NCI-H1417 (cell line): Measurements from ENCODE around the gene RNF223.
A peak's percentile ranks its signal among the peaks of the same experiment; 100 is the strongest.
"Not testable (repeated sequence)": the region's sequence is repeated elsewhere in the genome, so short reads cannot be mapped to it uniquely, and the experiment has no call there.

ENCODE experiments used
- DNase-seq, 3 experiments: peaks; one replicate each; lab custom pipeline; 2025; lab: John Stamatoyannopoulos, UW

Gene RNF223

DNA sequence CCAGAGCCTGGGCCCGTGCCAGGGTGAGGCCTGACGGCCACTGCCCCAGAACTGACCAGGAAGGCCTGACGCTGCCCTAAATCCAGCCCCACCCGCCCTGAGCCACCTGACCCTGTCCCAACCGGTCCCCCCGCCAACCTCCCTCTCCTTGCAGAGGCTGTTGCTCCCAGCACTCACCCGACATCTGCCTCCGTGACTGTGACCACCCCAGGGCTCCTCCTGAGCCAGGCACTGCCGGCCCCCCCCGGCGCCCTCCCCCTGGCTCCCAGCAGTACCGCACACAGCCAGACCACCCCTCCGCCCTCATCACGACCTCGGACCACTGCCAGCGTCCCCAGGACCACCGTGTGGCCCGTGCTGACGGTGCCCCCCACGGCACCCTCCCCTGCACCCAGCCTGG lies 27.9 kb downstream of the RNF223 start:
- no peak for DNase-seq

DNA sequence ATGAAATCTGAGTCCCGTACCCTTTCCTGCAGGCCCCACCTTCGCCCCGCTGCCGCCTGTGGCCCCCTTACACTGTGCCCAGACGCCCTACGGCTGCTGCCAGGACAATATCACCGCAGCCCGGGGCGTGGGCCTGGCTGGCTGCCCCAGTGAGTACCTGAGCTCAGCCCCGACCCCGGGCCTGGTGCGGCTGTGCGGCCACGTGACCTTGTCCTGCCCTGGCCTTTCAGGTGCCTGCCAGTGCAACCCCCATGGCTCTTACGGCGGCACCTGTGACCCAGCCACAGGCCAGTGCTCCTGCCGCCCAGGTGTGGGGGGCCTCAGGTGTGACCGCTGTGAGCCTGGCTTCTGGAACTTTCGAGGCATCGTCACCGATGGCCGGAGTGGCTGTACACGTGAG lies 29.0 kb downstream of the RNF223 start:
- no peak for DNase-seq

DNA sequence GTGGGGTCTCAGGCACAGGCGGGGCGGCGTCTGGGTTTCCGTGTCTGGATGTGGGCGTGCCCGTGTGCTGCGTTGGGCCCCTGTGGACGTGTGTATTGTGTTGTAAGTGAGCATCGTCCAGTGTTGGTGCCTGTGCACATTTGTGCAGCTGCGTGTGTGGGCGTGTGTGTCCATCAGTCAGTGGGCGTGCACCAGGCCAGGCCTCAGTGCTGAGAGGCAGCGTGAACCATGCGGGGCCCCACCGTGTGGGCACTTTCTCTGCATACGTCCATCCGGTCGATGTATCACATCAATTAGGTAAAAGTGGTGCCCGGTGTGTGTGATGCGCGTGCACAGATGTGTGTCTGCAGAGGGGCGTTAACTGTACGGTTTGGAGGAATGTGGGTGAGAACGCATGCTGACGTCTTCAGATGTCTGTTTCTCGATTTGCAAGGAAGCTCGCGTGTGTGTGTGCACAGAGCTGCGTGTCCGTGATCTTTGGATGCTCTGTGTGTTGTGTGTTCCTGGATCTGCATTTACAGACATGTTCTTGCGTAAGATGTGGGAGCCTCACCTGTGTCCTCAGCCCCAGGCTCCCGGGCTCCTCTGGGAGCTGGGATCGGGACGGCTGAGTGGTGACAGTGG lies 29.5 kb downstream of the RNF223 start:
- DNase-seq: no peak

DNA sequence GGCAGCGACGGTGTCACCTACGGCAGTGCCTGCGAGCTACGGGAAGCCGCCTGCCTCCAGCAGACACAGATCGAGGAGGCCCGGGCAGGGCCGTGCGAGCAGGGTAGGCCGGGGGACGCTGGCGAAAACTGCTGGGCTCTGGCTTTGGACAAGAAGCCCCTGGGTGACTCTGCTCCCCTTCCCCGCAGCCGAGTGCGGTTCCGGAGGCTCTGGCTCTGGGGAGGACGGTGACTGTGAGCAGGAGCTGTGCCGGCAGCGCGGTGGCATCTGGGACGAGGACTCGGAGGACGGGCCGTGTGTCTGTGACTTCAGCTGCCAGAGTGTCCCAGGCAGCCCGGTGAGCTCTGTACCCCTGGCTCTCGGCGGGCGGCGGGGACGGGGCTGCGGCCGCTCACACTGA lies 30.2 kb downstream of the RNF223 start:
- DNase-seq: no peak

DNA sequence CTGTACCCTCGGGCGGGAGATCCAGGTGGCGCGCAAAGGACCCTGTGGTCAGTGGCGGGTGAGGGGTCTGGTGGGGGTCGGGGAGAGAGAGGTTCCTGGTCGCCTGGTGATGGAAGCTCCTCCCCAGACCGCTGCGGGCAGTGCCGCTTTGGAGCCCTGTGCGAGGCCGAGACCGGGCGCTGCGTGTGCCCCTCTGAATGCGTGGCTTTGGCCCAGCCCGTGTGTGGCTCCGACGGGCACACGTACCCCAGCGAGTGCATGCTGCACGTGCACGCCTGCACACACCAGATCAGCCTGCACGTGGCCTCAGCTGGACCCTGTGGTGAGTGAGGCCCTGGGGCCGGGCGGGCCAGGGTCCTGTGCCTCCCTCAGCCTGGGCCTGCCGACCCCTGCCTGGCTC lies 30.7 kb downstream of the RNF223 start:
- DNase-seq: no peak

DNA sequence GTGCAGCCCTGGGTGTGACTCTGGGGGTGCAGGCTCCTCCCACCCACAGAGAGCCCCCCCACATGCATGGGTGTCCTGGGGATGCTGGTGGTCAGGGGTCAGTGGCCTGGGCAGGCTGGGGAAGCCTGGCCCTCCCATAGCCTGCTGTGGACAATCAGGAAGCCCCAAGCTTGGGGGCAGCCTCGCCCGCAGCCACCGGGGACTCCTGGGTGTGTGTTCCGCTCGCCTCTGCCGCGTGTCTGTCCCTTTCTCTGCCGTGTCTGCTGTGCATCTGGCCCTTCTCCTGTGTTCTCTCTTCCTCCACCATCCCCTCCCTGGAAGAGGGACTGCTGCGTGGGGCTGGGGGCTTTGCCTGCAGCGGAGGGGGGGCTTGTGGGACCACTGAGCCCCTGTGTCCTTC lies 31.3 kb downstream of the RNF223 start:
- no peak for DNase-seq

DNA sequence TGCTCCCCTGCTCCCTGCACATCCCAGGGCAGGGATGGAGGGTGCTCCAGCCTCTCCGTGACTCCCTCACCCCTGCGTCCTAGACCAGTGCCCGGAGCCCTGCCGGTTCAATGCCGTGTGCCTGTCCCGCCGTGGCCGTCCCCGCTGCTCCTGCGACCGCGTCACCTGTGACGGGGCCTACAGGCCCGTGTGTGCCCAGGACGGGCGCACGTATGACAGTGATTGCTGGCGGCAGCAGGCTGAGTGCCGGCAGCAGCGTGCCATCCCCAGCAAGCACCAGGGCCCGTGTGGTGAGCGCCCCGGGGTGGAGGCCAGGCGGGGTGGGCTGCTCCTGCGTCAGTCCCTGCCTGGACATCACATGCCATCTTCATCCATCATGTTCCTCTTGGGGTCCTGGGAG lies 32.2 kb downstream of the RNF223 start:
- DNase-seq: no peak

DNA sequence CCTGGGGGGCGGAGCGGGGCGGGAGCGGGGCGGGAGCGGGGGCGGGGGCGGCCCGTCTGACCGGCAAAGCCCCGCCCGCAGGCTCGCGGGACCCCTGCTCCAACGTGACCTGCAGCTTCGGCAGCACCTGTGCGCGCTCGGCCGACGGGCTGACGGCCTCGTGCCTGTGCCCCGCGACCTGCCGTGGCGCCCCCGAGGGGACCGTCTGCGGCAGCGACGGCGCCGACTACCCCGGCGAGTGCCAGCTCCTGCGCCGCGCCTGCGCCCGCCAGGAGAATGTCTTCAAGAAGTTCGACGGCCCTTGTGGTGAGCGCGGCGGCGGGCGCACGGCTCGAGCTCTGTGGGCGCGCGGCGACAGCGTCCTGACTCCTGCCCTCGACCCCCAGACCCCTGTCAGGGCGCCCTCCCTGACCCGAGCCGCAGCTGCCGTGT lies 33.0 kb downstream of the RNF223 start:
- no peak for DNase-seq

DNA sequence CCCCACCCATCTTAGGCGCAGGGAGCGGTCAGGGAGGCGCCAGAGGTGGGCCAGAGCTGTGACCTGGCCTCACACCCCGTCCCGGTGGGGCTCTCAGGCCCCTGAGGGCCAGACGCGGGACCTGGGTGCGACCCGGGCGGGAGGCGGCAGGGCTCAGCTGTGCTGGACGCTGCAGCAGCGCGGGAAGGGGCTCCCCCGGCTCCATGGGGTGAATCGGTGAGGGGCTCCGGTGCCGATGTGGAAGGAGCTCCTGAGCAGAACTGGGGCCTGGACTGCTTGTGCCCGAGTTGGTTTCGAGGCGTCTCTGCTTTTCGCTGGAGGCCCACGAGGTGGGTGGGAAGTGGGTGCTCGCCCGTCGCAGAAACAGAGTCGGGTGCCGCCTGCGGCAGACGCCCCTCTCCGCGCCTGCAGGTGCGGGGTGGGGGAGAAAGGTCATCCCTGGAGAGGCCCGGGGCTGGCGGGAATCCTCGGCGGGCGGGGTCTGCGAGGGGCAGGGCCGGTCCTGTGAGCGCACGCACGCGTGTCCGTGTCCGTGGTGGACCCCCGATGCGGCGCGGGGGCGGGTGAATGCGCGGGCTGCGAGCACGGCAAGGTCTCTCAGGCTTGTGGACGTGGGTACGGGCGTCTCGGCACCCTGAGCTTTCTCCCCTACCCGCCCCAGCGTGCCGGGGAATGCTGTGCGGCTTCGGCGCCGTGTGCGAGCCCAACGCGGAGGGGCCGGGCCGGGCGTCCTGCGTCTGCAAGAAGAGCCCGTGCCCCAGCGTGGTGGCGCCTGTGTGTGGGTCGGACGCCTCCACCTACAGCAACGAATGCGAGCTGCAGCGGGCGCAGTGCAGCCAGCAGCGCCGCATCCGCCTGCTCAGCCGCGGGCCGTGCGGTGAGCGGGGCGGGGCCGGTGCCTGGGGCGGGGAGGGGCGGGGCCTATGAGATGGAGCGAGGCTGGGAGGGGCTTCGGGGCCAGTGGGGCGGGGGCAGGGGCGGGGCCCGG lies 33.8 kb downstream of the RNF223 start:
- peak; percentile 41 to 73 (median 54) for DNase-seq

DNA sequence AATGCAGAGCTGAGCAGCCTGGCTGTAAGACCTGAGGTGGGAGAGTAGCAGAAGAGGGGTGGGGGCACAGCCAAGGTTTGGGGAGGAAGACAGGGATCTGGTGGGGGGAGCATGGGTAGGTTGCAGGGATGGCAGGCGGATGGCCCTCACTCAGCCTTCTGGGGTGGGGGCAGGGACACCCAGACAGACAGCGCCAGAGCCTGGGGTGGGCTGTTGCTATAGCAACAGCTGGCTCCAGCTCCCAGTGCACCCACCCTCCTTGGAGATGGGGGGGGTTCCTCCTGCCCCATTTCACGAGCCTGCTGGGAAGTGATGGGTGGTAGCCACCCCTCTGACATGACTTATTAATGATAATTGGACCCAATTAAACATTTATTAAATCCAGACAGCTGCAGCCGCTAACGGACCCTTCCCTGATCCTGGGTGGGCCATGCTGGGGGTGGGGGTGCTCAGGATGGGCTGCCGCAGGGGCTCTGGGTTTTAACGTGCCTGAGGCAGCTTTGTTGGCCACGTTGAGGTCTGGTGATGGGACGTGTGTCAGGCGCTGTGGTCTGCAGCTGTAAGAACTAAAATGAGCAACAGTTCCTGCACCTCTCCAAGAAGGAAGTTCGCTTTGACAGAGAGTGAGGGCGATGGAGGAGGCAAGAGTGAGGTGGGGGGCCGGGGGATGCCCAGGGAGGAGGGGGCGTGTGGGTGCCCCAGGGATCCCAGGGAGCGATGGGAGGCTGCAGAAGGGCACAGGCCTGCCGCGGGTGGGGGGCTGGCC lies 34.8 kb downstream of the RNF223 start:
- DNase-seq: peak in 1 of 3 experiments; percentile 25

DNA sequence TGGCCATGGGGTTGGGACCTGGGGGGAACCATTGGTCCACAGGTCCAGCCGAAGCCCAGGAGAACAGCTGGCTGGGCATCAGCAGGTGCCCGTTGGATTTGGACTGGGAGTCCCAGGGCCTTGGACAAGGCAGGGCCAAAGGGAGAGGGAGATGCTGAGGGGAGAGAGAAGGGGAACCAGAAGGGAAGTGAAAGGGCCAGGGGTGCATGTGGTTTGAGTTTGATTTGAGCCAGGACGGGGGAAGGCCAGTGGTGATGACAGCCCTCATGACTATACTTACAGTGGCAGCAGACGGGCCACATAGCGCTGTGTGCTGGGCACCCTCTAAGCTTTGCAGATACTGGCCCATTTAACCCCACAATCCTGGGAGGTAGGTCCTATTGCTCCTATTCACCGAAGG lies 35.4 kb downstream of the RNF223 start:
- DNase-seq: no peak

DNA sequence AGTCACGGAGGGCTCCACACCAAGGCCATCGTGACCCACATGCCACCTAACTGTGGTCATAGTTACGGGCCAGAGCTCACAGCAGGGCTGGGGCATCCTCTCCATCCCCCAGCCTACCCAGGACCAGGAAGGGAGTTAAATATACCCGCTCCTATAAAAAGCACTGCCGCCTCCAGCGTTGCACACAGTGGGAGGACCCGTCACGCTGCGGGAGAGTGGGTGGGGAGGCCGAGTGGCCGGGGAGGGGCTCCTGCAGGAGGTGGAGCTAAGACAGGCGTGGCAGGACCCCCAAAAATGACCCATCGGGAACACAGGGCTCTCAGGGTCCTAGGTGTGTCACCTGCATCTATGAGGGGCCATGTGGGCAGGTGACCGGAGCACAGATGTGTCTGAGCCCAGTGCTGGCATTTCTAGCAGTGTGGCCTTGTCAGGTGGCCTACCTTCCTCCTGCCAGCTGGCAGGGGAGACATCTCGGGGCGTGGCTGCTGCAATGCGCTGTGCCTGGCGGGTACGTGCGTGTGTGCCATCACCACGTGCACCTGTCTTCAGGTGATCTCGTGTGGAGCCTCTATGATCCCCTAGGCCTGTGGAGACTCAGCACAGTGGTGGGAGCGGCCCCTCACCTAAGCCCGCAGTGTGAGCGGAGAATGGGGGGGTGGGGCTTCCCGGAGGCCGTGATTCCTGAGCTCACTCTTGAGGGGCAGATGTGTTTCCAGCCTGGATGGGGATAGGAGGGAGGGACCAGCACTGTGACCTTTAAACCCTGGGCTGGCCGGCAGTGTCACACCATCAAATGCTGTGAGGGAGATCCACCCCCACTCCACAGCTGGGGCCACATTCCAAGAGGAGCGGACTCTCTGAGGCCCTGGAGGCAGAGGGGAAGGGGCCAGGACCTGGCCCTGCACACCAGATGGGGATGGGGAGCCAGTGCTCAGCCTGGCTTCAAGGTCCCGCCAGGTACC lies 36.5 kb downstream of the RNF223 start:
- no peak for DNase-seq

DNA sequence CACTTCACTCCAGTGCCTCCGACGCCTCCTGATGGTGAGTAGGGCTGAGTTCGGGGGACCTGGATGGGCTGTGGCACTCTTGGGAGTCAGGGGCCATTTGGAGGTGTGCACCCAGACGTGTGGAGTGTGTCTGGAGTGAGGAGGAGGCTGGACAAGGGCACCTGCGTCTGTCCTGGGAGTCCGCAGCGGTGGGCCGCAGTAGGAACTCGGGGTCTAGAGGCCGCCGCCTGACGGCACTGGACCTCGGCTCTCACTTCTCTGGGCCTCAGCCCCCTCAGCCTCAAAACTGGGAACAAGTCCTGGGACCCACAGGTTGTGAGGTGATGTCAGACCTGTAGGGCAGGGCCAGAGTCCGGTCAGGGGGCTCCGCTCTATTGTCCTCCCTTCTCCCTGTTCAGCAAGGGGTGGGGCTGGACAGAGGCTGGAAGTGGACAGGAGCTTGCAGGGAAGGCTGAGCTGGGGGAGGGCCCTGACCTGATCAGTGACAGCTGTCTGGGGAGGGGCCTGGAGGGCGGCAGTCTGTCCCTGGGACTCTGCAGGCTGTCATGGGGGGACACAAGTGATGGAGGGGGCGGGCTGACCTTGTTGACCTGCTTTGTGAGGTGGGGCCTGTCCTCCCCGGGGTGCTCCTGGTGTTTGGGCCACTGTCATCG lies 38.7 kb downstream of the RNF223 start:
- DNase-seq: no peak

DNA sequence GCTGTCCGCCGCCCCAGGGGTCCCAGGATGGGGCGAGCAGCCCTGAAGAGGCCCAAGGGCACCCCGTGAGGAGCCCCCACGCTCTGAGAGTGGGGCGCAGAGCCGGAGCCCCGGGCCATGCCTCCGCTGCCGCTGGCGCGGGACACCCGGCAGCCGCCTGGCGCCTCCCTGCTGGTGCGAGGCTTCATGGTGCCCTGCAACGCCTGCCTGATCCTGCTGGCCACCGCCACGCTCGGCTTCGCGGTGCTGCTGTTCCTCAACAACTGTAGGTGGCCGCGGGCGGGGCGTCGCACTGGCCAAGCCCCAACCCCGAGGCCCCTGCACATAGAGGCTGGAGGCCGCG lies 39.7 kb downstream of the RNF223 start:
- peak in 2 of 3 experiments; percentile 53 to 60 for DNase-seq

DNA sequence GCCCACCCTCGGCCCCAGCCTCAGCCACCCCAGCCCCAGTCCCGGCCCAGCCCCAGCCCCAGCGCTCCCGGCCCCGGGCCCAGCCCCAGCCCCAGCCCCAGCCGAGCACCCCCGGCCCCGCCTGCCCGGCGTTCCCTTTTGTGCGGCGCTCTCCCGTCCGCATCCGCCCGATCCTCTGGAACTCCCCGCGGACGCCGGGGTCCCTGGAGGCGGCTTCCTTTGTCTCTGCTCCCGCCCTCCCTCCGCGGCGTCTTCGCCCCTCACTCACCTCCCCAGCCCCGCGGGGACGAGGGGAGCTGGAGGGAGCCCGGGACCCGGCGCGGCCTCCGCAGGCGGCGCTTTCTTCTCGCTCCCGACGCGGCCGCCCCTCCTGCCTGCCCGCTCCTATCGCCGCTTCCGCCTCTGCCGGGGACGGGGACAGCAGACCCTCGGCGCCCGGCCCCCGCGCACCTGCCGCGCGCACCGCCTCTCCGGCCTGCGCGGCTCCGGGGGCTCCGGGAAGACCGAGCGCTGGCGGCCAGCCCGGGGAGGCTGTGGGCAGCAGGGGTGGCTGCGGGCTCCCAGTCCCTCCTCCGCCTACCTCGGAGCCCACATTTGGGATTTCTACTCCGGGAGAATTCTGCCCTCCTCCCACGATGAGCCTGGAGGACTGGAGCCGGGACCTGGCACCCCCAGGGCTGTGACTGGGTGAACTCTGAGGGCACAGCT lies 40.2 kb downstream of the RNF223 start:
- DNase-seq: peak in 2 of 3 experiments; percentile 55 to 59

DNA sequence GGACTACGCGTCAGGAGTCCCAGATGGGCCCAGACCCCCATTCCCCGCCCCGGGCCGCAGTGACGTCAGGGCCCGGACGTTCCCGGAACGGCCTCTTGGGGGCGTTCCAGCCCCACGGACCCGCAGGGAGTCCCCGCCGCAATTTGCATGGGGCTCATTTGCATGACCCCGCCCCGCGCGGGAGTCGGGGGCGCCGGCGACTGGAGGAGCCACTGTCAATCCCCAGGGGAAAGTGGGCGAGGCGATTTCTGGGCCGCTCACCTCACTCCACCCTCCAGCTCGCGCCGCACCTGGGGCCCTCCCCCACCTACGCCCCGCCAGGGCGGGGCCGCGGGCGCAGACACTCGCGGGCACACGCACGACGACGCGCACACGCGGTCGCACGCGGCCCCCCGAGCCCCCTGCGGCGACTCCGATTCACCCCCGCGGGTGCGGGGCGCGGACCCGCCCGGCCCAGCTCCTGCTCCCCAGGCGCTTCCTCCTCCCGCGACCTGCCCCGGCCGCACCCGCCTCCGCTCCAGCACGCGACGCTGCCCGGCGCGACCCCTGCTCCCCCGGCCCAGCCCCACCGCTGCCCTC lies 41.0 kb downstream of the RNF223 start:
- DNase-seq: peak; percentile 92 to 95 (median 92)

DNA sequence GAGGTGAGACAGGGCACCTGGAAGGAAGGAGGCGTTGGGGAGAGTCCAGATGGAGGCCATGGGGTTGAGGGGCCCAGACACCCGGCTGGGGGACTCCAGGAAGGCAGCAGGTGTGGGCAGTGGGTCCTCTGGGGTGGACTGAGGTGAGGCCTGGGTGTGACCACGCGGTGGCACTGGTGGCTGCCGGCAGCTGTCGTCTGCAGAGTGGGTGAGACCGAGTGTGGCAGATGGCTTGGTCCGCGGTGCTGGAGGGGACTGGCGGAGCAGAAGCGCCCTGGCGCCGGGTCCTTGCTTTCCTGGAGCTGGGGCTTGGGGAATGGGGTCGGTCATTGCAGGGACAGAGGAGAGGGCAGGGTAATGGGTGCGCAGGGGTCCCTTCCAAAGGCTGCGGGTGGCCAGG lies 41.7 kb downstream of the RNF223 start:
- DNase-seq: peak; percentile 37 to 72 (median 70)

DNA sequence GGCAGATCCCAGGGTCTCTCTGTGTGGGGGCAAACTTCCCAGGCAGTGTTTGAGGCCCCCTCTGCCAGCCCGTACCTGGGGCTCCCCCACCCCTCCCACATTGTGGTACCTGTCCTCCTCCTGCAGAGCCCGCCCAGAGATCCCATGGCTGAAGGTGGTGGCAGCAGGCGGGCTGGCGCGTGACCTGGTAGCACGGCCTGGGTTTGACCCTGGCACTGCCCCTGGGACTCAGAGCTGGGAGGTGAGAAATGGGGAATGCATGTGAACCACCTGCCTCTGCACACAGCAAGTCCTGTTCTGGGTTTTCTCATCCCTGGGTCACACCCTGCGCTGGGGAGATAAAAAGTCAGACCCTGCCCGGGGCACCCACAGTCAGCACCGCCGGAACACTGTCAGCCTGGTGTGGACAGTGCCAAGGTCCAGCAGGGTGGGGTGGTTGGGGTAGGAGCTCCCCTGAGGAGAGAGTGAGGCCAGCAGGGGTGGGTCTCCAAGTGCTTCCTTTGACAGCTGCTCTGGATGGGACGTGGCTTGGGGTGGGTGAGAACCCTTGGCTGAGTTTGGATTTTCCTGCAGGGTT lies 42.4 kb downstream of the RNF223 start:
- DNase-seq: no peak

DNA sequence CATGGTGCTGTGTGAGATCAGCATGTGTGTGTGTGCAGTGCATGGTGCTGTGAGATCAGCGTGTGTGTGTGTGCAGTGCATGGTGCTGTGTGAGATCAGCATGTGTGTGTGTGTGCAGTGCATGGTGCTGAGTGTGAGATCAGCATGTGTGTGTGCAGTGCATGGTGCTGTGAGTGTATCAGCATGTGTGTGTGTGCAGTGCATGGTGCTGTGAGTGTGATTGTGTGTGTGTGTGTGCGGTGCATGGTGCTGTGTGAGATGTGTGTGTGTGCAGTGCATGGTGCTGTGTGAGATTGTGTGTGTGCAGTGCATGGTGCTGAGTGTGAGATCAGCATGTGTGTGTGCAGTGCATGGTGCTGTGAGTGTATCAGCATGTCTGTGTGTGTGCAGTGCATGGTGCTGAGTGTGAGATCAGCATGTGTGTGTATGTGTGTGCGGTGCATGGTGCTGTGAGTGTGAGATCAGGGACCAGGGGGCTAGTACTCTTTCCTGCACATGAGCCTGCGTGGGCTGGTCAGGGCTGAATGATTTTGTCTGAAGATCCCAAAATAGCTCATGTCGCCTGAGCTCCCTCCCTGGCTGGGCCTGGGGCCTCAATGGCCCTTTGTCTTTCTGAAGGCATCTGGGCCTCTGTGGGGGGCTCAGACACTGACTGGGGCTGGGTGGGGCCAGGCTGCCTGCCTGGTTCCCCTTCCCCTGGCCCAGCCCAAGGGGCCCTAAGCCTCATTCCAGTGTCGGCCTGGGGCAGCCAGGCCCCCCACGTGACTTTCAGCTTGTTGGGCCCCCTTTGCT lies 43.0 kb downstream of the RNF223 start:
- DNase-seq: not testable (repeated sequence)
